GM23338 (cell line): ENCODE measurements around the gene AFAP1. TPM values are rescaled to one million over a fixed set of nuclear protein-coding genes. Genes with fewer than 3 reads are reported as not detected.

ENCODE experiments used
- ATAC-seq: fragments of 200-7000 bp; cut with Tn5 transposase; 3 replicates; pipeline ENCODE4 v1.9.1; 2020
- DNase-seq: peaks from one replicate; pipeline ENCODE4 v3.0.0-alpha.2; 2015; ENCODE audit warnings: low spot score
- H2AFZ ChIP-seq: fragments of 200-600 bp; sonication (generic); 2 replicates; pipeline ENCODE4 v1.8.0; 2016; ENCODE audit warnings: antibody characterized with exemption, mild to moderate bottlenecking, moderate library complexity
- H3F3A ChIP-seq: fragments of 200-600 bp; sonication (generic); replicated peaks from 2 replicates; pipeline ENCODE4 v1.8.0; 2017; ENCODE audit warnings: antibody characterized with exemption, mixed run types, low read depth
- H3K27ac ChIP-seq: fragments of 200-600 bp; sonication (generic); 2 replicates; pipeline ENCODE4 v1.6.1; 2016; ENCODE audit warnings: low read depth
- H3K27me3 ChIP-seq: fragments of 200-600 bp; sonication (generic); 2 replicates; pipeline ENCODE4 v1.8.0; 2016; ENCODE audit warnings: mild to moderate bottlenecking, mixed run types, moderate library complexity; ENCODE audit not compliant: insufficient read depth
- H3K36me3 ChIP-seq: fragments of 200-600 bp; sonication (generic); 2 replicates; pipeline ENCODE4 v1.8.0; 2016; ENCODE audit warnings: mild to moderate bottlenecking; ENCODE audit not compliant: insufficient read depth
- H3K4me1 ChIP-seq: fragments of 200-600 bp; sonication (generic); 2 replicates; pipeline ENCODE4 v1.8.0; 2016; ENCODE audit warnings: mild to moderate bottlenecking, moderate library complexity; ENCODE audit not compliant: insufficient read depth
- H3K4me2 ChIP-seq: fragments of 200-600 bp; sonication (generic); 2 replicates; pipeline ENCODE4 v1.7.1; 2017; ENCODE audit warnings: mixed run types
- H3K4me3 ChIP-seq: fragments of 200-600 bp; sonication (generic); 2 replicates; pipeline ENCODE4 v1.6.1; 2016; ENCODE audit warnings: mixed run types
- H3K79me2 ChIP-seq: fragments of 200-600 bp; sonication (generic); replicated peaks from 2 replicates; pipeline ENCODE4 v1.8.0; 2017; ENCODE audit warnings: mild to moderate bottlenecking; ENCODE audit not compliant: insufficient read depth
- H3K9me2 ChIP-seq: fragments of 200-600 bp; sonication (generic); 2 replicates; pipeline ENCODE4 v1.8.0; 2017; ENCODE audit not compliant: insufficient read depth
- H4K20me1 ChIP-seq: fragments of 200-600 bp; sonication (generic); replicated peaks from 2 replicates; pipeline ENCODE4 v1.8.0; 2017; ENCODE audit warnings: mild to moderate bottlenecking; ENCODE audit not compliant: insufficient read depth
- H3K27ac Mint-ChIP-seq: 2 replicates; pipeline ENCODE4 v1.8.0; 2020; ENCODE audit warnings: inconsistent platforms, mild to moderate bottlenecking, moderate library complexity, mixed read lengths
- H3K27me3 Mint-ChIP-seq: 3 replicates; pipeline ENCODE4 v1.8.0; 2022; ENCODE audit warnings: low read depth, mild to moderate bottlenecking, moderate library complexity, mixed read lengths, inconsistent platforms; ENCODE audit not compliant: insufficient read depth, poor library complexity
- H3K36me3 Mint-ChIP-seq: 3 replicates; pipeline ENCODE4 v1.8.0; 2021; ENCODE audit warnings: low read depth, mild to moderate bottlenecking, inconsistent platforms, moderate library complexity, mixed read lengths
- H3K4me1 Mint-ChIP-seq: 3 replicates; pipeline ENCODE4 v1.8.0; 2020; ENCODE audit warnings: mild to moderate bottlenecking, inconsistent platforms, mixed read lengths
- H3K4me3 Mint-ChIP-seq: 3 replicates; pipeline ENCODE4 v1.8.0; 2021; ENCODE audit warnings: moderate library complexity, mild to moderate bottlenecking, inconsistent platforms, mixed read lengths
- H3K9me3 Mint-ChIP-seq: 3 replicates; pipeline ENCODE4 v1.8.0; 2020; ENCODE audit warnings: moderate library complexity, mild to moderate bottlenecking, inconsistent platforms, mixed read lengths
- NANOG ChIP-seq: IDR thresholded peaks from 2 replicates; pipeline ENCODE4 v1.6.1; 2016; ENCODE audit warnings: antibody characterized with exemption, borderline replicate concordance
- POLR2AphosphoS5 ChIP-seq: IDR thresholded peaks from 2 replicates; pipeline ENCODE4 v1.6.1; 2016; ENCODE audit warnings: antibody characterized with exemption, low read depth
- ZNF114 ChIP-seq: fragments of 250-450 bp; sonication (Bioruptor Pico); IDR thresholded peaks from 2 replicates; pipeline ENCODE4 v1.5.0; 2020; ENCODE audit warnings: mild to moderate bottlenecking, moderate library complexity
- ZNF331 ChIP-seq: fragments of 250-450 bp; sonication (Bioruptor Pico); IDR thresholded peaks from 2 replicates; pipeline ENCODE4 v1.5.0; 2020; ENCODE audit warnings: low read depth, mild to moderate bottlenecking, moderate library complexity
- ZNF462 ChIP-seq: fragments of 250-450 bp; sonication (Bioruptor Pico); IDR thresholded peaks from 2 replicates; pipeline ENCODE4 v1.5.0; 2020; ENCODE audit warnings: mild to moderate bottlenecking, moderate library complexity
- polyA plus RNA-seq: library from polyadenylated mRNA; unstranded; fragments of >200 nt; fragmentation: Nextera tagmentation; extraction: Ambion mirVana; gene quantifications from 2 replicates; pipeline ENCODE4 v1.2.1, GENCODE V29; 2016
- total RNA-seq: library from RNA; depleted of rRNA; stranded (reverse); fragments of >200 nt; shearing (Covaris generic); gene quantifications from 2 replicates; pipeline ENCODE4 v1.2.3, GENCODE V29; 2014
- TF ChIP-seq, protein P1 (sequence below): IDR thresholded peaks from one replicate; pipeline ENCODE4 v1.6.1; 2018; ENCODE audit warnings: antibody characterized with exemption; ENCODE audit not compliant: unreplicated experiment

AFAP1 gene
- total and polyA plus RNA-seq, 2 experiments from 2014 or later: 6.5 to 21.5 TPM

DNA sequence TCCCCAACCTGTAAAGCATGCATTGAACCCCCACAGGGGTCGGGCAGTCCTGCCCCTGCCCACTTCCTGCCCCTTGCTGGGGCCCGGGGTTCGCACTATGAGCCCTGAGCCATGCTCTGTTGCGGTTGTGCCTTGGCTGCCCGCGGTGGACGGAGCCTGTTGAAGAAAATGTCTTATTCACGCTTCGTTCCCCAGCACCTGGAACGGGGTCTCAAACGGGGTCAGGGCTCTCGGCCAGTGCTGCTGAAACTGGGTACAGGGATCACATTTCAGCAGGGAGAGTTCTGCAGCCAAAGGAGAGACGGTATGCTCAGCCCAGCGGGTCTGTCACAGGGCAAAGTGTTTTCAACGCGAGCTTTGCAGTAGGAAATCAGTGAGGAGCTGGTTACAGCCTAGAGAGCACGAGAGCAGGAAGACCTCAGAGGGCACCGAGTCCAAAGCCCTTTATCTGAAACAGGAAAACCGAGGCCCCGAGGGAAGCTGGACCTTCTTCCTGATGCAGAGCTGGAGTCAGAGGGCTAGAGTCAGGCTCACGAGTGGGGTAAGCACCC, 46.3 kb upstream of the AFAP1 start:
- H3K27me3 Mint-ChIP-seq: peaks cover 9% of the 10 kb centered on the region
- H3K9me3 Mint-ChIP-seq: peaks cover 6% of the 10 kb centered on the region; the same call in 2 of the 3 replicates
- H3K4me1 Mint-ChIP-seq: peaks cover 14% of the 10 kb centered on the region
- no peaks in the 10 kb centered on the region; the same call in 1 of the 2 replicates for H3F3A ChIP-seq
- peaks cover 8% of the 10 kb centered on the region; the same call in 1 of the 2 replicates for H3K4me1 ChIP-seq
- no peaks in the 10 kb centered on the region for H3K9me2 ChIP-seq
- no peaks in the 10 kb centered on the region for H4K20me1 ChIP-seq
- TF ChIP-seq POLR2AphosphoS5 (no peak), ZNF114 (CRISPR knock-in tag) (no peak), NANOG (no peak), ZNF331 (CRISPR knock-in tag) (no peak), ZNF462 (CRISPR knock-in tag) (no peak)
- TF ChIP-seq, protein P1, sequence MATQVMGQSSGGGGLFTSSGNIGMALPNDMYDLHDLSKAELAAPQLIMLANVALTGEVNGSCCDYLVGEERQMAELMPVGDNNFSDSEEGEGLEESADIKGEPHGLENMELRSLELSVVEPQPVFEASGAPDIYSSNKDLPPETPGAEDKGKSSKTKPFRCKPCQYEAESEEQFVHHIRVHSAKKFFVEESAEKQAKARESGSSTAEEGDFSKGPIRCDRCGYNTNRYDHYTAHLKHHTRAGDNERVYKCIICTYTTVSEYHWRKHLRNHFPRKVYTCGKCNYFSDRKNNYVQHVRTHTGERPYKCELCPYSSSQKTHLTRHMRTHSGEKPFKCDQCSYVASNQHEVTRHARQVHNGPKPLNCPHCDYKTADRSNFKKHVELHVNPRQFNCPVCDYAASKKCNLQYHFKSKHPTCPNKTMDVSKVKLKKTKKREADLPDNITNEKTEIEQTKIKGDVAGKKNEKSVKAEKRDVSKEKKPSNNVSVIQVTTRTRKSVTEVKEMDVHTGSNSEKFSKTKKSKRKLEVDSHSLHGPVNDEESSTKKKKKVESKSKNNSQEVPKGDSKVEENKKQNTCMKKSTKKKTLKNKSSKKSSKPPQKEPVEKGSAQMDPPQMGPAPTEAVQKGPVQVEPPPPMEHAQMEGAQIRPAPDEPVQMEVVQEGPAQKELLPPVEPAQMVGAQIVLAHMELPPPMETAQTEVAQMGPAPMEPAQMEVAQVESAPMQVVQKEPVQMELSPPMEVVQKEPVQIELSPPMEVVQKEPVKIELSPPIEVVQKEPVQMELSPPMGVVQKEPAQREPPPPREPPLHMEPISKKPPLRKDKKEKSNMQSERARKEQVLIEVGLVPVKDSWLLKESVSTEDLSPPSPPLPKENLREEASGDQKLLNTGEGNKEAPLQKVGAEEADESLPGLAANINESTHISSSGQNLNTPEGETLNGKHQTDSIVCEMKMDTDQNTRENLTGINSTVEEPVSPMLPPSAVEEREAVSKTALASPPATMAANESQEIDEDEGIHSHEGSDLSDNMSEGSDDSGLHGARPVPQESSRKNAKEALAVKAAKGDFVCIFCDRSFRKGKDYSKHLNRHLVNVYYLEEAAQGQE: no peak
- peaks cover 5% of the 10 kb centered on the region for H3K36me3 Mint-ChIP-seq
- DNase-seq (no peak), ATAC-seq (peak; percentile 12)
- no peak overlapping the region for H3K27ac Mint-ChIP-seq
- no peak overlapping the region for H3K4me2 ChIP-seq
- no peak overlapping the region for H3K4me3 ChIP-seq
- H3K36me3 ChIP-seq: no peaks in the 10 kb centered on the region
- H3K27ac ChIP-seq: peak overlapping the region; percentile 66; the same call in 1 of the 2 replicates
- no peak overlapping the region for H3K4me3 Mint-ChIP-seq
- H3K27me3 ChIP-seq: no peaks in the 10 kb centered on the region
- no peaks in the 10 kb centered on the region for H3K79me2 ChIP-seq
- no peak overlapping the region for H2AFZ ChIP-seq
